M059J (cell line): ENCODE measurements around the gene HPSE2. TPM values are rescaled to one million over a fixed set of nuclear protein-coding genes. Genes with fewer than 3 reads are reported as not detected.

Experiments used
- DNase-seq: peaks from one replicate; pipeline ENCODE4 v3.0.0-alpha.2; 2012; ENCODE audit warnings: low read depth
- total RNA-seq: library from RNA; depleted of rRNA; stranded (reverse); fragments of >200 nt; shearing (Covaris generic); gene quantifications from 2 replicates; pipeline ENCODE4 v1.2.3, GENCODE V29; 2014

Gene HPSE2
- total RNA-seq, 1 experiment from 2014 or later: 0.57 TPM

- no peak for DNase-seq
Measured at GRCh38 chr10:98684019-98684899, 551.4 kb downstream of the HPSE2 start.

- DNase-seq: no peak
Measured at GRCh38 chr10:98676895-98677294, 558.8 kb downstream of the HPSE2 start.

- DNase-seq: no peak
Measured at GRCh38 chr10:98675902-98676301, 559.8 kb downstream of the HPSE2 start.

- peak; percentile 6 for DNase-seq
Measured at GRCh38 chr10:98673171-98673782, 562.4 kb downstream of the HPSE2 start.

- DNase-seq: no peak
Measured at GRCh38 chr10:98667081-98667480, 568.6 kb downstream of the HPSE2 start.

GRCh38 chr10:98666276-98666675 is 569.4 kb downstream of the HPSE2 start:
- no peak for DNase-seq

- peak; percentile 5 for DNase-seq
Measured at GRCh38 chr10:98664329-98665042, 571.2 kb downstream of the HPSE2 start.

- no peak for DNase-seq
Measured at GRCh38 chr10:98659951-98660350, 575.7 kb downstream of the HPSE2 start.

- no peak for DNase-seq
Measured at GRCh38 chr10:98655492-98655891, 580.2 kb downstream of the HPSE2 start.

GRCh38 chr10:98649170-98649569 is 586.5 kb downstream of the HPSE2 start:
- DNase-seq: no peak

GRCh38 chr10:98646998-98647917 is 588.4 kb downstream of the HPSE2 start:
- no peak for DNase-seq

- DNase-seq: no peak
Measured at GRCh38 chr10:98644466-98644865, 591.2 kb downstream of the HPSE2 start.

- peak; percentile 3 for DNase-seq
Measured at GRCh38 chr10:98642281-98642680, 593.4 kb downstream of the HPSE2 start.

- no peak for DNase-seq
Measured at GRCh38 chr10:98638920-98639319, 596.7 kb downstream of the HPSE2 start.

GRCh38 chr10:98636921-98637329 is 598.7 kb downstream of the HPSE2 start:
- no peak for DNase-seq

GRCh38 chr10:98632456-98633150 is 603.0 kb downstream of the HPSE2 start:
- no peak for DNase-seq

- no peak for DNase-seq
Measured at GRCh38 chr10:98628206-98628605, 607.4 kb downstream of the HPSE2 start.

- no peak for DNase-seq
Measured at GRCh38 chr10:98627711-98628110, 607.9 kb downstream of the HPSE2 start.

- no peak for DNase-seq
Measured at GRCh38 chr10:98624963-98625362, 610.7 kb downstream of the HPSE2 start.

- no peak for DNase-seq
Measured at GRCh38 chr10:98623176-98623575, 612.5 kb downstream of the HPSE2 start.

GRCh38 chr10:98621630-98622029 is 614.0 kb downstream of the HPSE2 start:
- DNase-seq: no peak
